GM12878 (cell line): ENCODE results near the gene PAQR7. TPM values are rescaled to one million over a fixed set of nuclear protein-coding genes. Genes with fewer than 3 reads are reported as not detected.
A peak's percentile ranks its signal among the peaks of the same experiment; 100 is the strongest.

ENCODE experiments used
- ATF3 ChIP-seq: IDR thresholded peaks from 2 replicates; pipeline ENCODE4 v1.6.1; 2011; ENCODE audit warnings: low read depth, mild to moderate bottlenecking, low read length, moderate library complexity, borderline replicate concordance; ENCODE audit errors: extremely low read depth
- CUX1 ChIP-seq: IDR thresholded peaks from 2 replicates; pipeline ENCODE4 v1.6.1; 2012; ENCODE audit warnings: improper control_type of control experiment, low read depth, low read length; ENCODE audit not compliant: insufficient replicate concordance
- MEF2B ChIP-seq: fragments of 450-650 bp; IDR thresholded peaks from 2 replicates; pipeline ENCODE4 v1.6.1; 2018; ENCODE audit warnings: mild to moderate bottlenecking, moderate library complexity; ENCODE audit not compliant: partially characterized antibody, poor library complexity, severe bottlenecking
- POU2F2 ChIP-seq: IDR thresholded peaks from 3 replicates; pipeline ENCODE4 v1.6.1; 2011; ENCODE audit warnings: low read depth, mild to moderate bottlenecking, low read length, borderline replicate concordance
- RUNX3 ChIP-seq: IDR thresholded peaks from 2 replicates; pipeline ENCODE4 v1.6.1; 2012; ENCODE audit warnings: low read length, inconsistent platforms
- polyA plus RNA-seq, 11 experiments: library from polyadenylated mRNA; depleted of rRNA in 4 of 11; unstranded in 6 of 11; stranded (reverse) in 5 of 11; fragments of >200 nt; fragmentation: Nextera tagmentation in 4 of 11; fragmentation: Illumina TruSeq in 1 of 11; extraction: Ambion mirVana in 4 of 11; extraction: Trizol in 1 of 11; gene quantifications; 1 replicate in 1 of 11; 2 replicates in 10 of 11; pipeline versions ENCODE4 v1.2.1 to v1.2.3, GENCODE V29; 2011 to 2016; ENCODE audit warnings: inconsistent platforms in 2 of 11, missing spikeins in 2 of 11, low read depth in 1 of 11
- total RNA-seq, 4 experiments: library from RNA; depleted of rRNA in 3 of 4; stranded (reverse); fragments of >200 nt in 3 of 4; fragmentation: Illumina TruSeq in 1 of 4; extraction: Trizol in 1 of 4; gene quantifications; 2 replicates each; pipeline versions ENCODE4 v1.2.1 to v1.2.3, GENCODE V29; 2013 to 2021

The PAQR7 gene
- total and polyA plus RNA-seq, 10 of the 15 experiments (the other 5 are each of a cell fraction or from before 2014, with no cell fraction given) = 1.1 to 8.8 (median 5.2) TPM

GRCh38 chr1:25820247-25821111 lies 55.0 kb downstream of the PAQR7 start (continued):
- TF ChIP-seq CUX1 (no peak), MEF2B (no peak), POU2F2 (0 out of 3 replicates have a peak, but pooled peaks have one; percentile 22), RUNX3 (0 out of 2 replicates have a peak, but pooled peaks have one; percentile 20), ATF3 (no peak)
